GM12872 (cell line): ENCODE results near the gene DIDO1.

Experiments used
- CTCF ChIP-seq: IDR thresholded peaks from 3 replicates; pipeline ENCODE4 v1.5.1; 2011; ENCODE audit warnings: low read depth, mild to moderate bottlenecking, low read length, moderate library complexity; ENCODE audit not compliant: insufficient read depth

Gene DIDO1

GRCh38 chr20:62920039-62920645 lies 6.2 kb downstream of the DIDO1 start:
- TF ChIP-seq CTCF, result no peak

- no peak for TF ChIP-seq CTCF
Observed at GRCh38 chr20:62918831-62919230, 7.5 kb downstream of the DIDO1 start.

- no peak for TF ChIP-seq CTCF
Observed at GRCh38 chr20:62918147-62918546, 8.2 kb downstream of the DIDO1 start.

- TF ChIP-seq CTCF, result no peak
Observed at GRCh38 chr20:62917720-62918119, 8.6 kb downstream of the DIDO1 start.

GRCh38 chr20:62916703-62917476 lies 9.4 kb downstream of the DIDO1 start:
- TF ChIP-seq CTCF, result no peak

- TF ChIP-seq CTCF, result no peak
Observed at GRCh38 chr20:62914970-62915457, 11.3 kb downstream of the DIDO1 start.

- no peak for TF ChIP-seq CTCF
Observed at GRCh38 chr20:62914436-62914835, 11.9 kb downstream of the DIDO1 start.
